Measurements from ENCODE around the gene PPP1R14B.

Gene PPP1R14B, protein sequence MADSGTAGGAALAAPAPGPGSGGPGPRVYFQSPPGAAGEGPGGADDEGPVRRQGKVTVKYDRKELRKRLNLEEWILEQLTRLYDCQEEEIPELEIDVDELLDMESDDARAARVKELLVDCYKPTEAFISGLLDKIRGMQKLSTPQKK

DNA sequence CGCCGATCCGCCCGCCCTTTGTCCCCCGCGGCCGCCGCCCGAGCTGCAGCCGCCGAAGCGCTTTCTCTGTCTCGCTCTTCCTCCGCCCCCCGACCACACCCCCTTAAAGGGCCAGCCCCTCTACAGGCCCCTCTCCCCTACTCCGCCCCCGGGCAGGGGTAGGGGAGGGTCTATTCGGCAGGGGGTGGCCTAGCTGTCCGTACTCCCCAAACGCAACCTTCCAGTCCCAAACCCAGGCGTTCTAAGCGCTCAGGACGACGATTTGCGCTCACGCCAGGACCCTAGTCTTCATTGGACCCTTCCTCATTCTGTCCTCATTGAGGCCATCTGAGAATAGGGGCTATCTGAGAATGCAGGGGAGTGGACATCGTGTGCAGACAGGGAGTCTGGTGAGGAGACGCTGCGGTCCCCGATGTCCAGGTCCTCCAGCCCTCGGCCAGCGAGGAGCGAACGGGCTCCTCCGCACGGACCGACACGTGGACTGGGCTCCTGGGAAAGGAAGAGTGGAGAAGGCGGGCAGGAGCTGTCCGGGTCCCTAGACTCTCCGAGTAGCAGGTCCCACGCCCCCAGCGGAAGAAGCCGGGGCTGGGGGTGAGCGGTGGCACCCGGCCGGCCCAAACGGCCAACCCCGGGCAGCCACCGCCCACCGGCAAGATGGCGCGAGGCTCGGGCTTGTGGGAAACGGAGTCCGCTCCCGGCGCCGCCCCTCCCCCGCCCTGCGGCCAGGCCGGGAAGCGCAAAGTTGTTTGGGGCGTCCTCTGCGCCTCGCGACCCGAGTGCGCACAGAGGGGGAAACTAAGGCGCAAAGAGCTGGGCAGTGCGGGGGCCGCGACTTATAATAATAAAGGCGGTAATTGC, at the start of gene PPP1R14B:
Gene PPP1R14B (minus strand): TSS at position 73 of the 858 bp plus-strand sequence. CDS start 270 bp downstream, outside the sequence.
- H3K4me3 ChIP-seq (ENCODE audit: low read length) = peak within 1 kb of the TSS; percentile 96
- DNase-seq (ENCODE audit: low read depth) = peak; percentile 80
- TF ChIP-seq, protein P1, sequence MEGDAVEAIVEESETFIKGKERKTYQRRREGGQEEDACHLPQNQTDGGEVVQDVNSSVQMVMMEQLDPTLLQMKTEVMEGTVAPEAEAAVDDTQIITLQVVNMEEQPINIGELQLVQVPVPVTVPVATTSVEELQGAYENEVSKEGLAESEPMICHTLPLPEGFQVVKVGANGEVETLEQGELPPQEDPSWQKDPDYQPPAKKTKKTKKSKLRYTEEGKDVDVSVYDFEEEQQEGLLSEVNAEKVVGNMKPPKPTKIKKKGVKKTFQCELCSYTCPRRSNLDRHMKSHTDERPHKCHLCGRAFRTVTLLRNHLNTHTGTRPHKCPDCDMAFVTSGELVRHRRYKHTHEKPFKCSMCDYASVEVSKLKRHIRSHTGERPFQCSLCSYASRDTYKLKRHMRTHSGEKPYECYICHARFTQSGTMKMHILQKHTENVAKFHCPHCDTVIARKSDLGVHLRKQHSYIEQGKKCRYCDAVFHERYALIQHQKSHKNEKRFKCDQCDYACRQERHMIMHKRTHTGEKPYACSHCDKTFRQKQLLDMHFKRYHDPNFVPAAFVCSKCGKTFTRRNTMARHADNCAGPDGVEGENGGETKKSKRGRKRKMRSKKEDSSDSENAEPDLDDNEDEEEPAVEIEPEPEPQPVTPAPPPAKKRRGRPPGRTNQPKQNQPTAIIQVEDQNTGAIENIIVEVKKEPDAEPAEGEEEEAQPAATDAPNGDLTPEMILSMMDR (conservative IDR thresholded peaks at IDR 0.05; ENCODE audit: low read length) = no peak

DNA sequence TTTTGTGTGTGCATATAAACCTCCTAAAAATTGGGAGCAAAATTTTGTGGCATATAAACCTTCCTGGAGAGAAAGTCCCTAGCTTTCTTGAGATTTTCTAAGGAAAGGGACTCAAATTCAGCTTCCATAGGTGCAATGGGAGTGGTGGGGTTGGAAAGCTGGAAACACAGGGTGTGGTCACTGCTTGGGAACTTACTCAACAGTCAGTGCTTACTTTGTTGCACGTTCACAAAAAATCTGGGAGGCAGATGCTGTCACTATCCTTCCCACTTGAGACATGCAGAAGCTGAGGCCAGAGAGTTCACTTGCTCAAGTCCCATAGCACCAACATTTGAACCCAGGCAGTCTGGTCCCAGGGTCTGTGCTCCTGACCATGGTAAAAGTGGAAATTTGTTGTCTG, 49.5 kb upstream of the PPP1R14B start:
- H3K4me3 ChIP-seq (ENCODE audit: low read length) = no peak overlapping the region
- TF ChIP-seq, protein P1 (conservative IDR thresholded peaks at IDR 0.05; ENCODE audit: low read length) = no peak
- peak; percentile 70 for DNase-seq (ENCODE audit: low read depth)

DNA sequence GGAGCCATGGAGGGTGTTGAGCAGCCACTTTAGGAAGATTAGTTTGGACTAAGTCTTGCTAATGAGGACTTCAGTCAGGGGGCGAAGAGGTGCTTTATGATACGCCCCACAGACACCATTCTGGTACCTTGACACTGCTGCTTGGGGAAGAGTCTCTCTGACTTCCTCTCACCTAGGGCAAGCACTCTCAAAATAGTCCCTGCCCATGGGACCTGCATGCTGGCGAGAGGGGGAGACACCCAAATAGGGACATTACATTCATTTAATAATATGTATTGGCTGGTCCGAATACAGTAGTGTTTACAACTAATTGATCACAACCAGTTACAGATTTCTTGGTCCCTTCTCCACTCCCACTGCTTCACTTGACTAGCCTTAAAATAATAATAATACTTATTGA, 49.0 kb upstream of the PPP1R14B start:
- TF ChIP-seq, protein P1 (conservative IDR thresholded peaks at IDR 0.05; ENCODE audit: low read length) = no peak
- H3K4me3 ChIP-seq (ENCODE audit: low read length) = no peak overlapping the region
- no peak for DNase-seq (ENCODE audit: low read depth)

DNA sequence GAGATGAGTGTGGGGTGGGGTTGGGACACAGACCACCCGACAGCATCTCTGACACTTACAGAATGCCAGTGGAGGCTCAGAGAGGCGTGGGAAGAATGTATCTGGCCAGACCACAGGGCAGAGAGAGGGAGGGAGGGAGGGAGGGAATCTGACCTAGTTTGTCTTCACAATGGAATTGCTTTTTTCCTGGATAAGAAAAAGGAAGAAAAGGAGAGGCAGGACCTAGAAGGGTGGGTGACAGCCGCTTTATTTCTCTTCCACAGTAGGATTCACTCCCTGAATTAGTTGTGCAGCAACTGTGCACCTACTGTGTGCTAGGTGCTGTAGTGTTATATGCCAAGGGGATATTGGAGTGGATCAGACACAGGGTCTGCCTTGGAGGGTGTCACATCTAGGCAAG, 48.0 kb upstream of the PPP1R14B start:
- TF ChIP-seq, protein P1 (conservative IDR thresholded peaks at IDR 0.05; ENCODE audit: low read length) = no peak
- H3K4me3 ChIP-seq (ENCODE audit: low read length) = no peak overlapping the region
- DNase-seq (ENCODE audit: low read depth) = peak; percentile 67

DNA sequence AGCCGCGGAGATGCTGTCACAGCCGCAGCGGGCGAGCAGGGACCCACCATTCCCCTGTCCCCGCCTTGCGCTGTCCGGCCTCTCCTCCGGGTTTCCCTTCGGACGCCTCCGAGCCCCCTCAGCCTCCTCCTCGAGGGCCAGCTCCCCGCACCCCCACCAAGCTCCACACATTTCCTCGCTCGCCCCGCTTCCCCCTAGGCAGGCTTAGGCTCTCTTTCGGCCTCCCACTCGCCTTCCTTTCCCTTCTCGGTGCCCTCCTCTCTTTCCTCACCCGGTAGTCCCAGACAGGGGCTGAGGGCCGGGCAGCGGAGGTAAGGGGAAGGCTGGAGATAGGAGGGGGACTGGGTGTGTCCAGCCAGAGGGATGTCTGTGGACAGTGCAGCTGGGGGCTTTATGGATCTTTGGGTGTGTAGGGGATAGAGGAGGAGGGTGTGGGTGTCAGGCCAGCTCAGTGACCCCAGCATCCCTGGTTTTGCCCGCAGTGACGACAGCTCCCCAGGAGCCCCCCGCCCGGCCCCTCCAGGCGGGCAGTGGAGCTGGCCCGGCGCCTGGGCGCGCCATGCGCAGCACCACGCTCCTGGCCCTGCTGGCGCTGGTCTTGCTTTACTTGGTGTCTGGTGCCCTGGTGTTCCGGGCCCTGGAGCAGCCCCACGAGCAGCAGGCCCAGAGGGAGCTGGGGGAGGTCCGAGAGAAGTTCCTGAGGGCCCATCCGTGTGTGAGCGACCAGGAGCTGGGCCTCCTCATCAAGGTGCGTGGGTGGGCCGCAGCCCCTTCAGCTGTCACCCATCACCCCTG, 45.9 kb upstream of the PPP1R14B start:
- TF ChIP-seq, protein P1 (conservative IDR thresholded peaks at IDR 0.05; ENCODE audit: low read length) = no peak
- DNase-seq (ENCODE audit: low read depth) = no peak
- H3K4me3 ChIP-seq (ENCODE audit: low read length) = peak overlapping the region; percentile 15

DNA sequence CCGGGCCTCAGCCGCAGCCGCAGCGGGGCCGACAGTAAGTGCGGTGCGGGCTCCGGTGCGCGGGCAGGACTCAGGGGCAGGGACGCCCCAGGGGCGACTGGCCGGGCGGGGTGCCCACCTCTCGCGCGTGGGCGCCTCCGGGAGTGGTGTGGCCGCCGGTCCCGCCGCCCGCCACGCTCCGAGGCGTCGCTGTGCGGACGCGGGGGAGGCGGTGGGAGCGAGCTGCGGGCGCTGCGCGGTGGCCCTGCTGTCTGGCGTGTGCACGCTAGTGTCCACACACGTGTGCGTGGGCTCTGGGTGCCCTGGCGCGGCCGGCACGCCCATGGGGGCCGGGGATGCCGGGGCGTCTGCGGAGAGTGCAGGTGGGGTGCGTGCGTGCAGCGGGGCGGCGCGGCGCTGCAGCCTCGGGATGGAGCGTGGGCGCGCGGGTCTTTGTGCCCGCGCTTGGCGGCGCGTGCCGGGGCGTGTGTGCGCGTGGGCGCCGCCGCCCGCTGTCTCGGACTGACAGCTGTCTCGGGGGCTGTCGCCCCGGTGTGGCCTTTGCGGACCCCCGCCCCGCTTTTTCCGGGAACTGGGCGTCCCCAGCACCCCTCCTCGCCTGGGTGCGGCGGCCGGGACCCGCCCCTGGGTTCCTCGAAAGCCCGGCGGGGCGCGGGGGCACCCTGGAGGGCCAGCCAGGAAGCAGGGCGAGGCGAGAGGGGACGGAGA, 45.2 kb upstream of the PPP1R14B start:
- no peak for DNase-seq (ENCODE audit: low read depth)
- TF ChIP-seq, protein P1 (conservative IDR thresholded peaks at IDR 0.05; ENCODE audit: low read length) = no peak
- H3K4me3 ChIP-seq (ENCODE audit: low read length) = peak overlapping the region; percentile 15

Measured in AG10803 (cell line).